Mesodermal cell (in vitro differentiated cells): ENCODE data around the gene SYCN.
"Not testable (repeated sequence)": the region's sequence is repeated elsewhere in the genome, so short reads cannot be mapped to it uniquely, and the experiment has no call there.

Experiments
- H3K27ac ChIP-seq: 2 replicates; pipeline ENCODE4 v1.7.0; 2013; ENCODE audit warnings: mild to moderate bottlenecking, low read depth, low read length, moderate library complexity; ENCODE audit not compliant: severe bottlenecking
- H3K36me3 ChIP-seq: 2 replicates; pipeline ENCODE4 v1.7.1; 2013; ENCODE audit warnings: mild to moderate bottlenecking, low read length, moderate library complexity; ENCODE audit not compliant: control insufficient read depth, insufficient read depth
- H3K4me1 ChIP-seq: one replicate; pipeline ENCODE4 v1.7.1; 2013; ENCODE audit warnings: mild to moderate bottlenecking, low read length; ENCODE audit not compliant: insufficient read depth, control insufficient read depth, poor library complexity, severe bottlenecking
- H3K4me3 ChIP-seq: 2 replicates; pipeline ENCODE4 v1.7.0; 2013; ENCODE audit warnings: low read length, control low read depth, mild to moderate bottlenecking; ENCODE audit not compliant: insufficient read depth, poor library complexity, severe bottlenecking; ENCODE audit errors: extremely low read depth
- H3K9me3 ChIP-seq: 2 replicates; pipeline ENCODE4 v1.7.1; 2013; ENCODE audit warnings: mild to moderate bottlenecking, low read length, moderate library complexity; ENCODE audit not compliant: control insufficient read depth
- WGBS, 2 experiments: methylation state at CpG; one replicate each; pipeline ENCODE4 v1.1.5; 2013; ENCODE audit warnings: missing lambda C conversion rate in 2 of 2; ENCODE audit not compliant: insufficient coverage in 2 of 2; 5-methylcytosine and 5-hydroxymethylcytosine counted together

Gene SYCN

DNA sequence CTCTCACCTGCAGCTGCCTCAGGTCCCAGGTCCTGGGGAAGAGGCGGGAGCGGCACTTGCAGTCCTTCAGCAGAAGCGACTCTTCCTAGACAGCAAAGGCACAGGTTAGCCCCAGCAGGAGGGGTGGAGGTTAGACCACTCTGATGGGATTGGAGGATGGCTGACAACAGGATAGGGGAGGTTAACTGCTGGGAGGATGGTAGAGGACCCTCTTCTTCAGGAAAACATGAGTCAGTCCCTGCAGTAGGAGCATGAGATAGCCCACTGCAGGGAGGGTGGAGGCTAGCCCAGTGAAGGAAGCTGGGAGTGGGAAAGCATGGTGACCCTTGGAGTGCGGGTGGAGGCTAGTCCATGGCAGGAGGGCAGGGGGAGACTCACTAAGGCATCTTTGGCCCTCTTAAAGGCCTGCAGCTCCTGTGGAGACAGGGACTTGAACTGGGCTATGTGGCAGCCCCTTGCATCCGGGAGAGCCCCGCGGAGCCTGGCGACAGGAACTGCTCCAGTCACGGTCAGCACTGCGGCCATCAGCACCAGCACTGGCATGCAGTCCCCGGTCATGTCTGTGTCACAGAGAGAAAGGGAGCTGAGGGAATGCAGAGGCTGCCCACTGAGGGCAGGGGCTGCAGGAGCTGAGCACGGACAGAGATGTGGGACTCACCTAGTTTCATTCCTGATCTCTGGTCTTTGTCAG is 40.5 kb upstream of the SYCN start, which contains the start of gene IFNL3:
Gene IFNL3 (minus strand): TSS at position 597 of the 691 bp plus-strand sequence. CDS start 39 bp downstream, at position 558.
- not testable (repeated sequence) for H3K27ac ChIP-seq, H3K4me3 ChIP-seq, H3K36me3 ChIP-seq, H3K4me1 ChIP-seq, H3K9me3 ChIP-seq
- whole genome bisulfite sequencing, 2 experiments = 74 to 85% methylated on average over 3 to 8 of the region's 12 CpGs

DNA sequence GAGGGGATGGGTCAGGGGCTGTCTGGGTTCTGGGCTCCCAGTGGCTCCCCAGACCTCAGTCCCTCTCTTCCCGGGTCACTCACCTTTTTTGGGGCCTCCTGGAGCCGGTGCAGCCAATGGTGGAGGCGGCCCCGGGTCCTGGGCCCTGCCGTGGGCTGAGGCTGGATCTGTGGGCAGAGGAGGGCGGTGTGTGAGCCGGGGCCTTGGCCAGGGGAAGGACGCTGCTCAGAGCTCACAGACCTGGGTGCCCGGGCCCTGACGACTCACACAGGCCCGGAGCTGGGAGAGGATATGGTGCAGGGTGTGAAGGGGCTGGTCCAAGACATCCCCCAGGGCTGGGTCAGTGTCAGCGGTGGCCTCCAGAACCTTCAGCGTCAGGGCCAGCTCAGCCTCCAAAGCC is 39.7 kb upstream of the SYCN start:
- H3K9me3 ChIP-seq, H3K36me3 ChIP-seq, H3K27ac ChIP-seq, H3K4me1 ChIP-seq, H3K4me3 ChIP-seq: not testable (repeated sequence)
- 76 to 80% methylated on average over 6 to 7 of the region's 13 CpGs for WGBS, 2 experiments

DNA sequence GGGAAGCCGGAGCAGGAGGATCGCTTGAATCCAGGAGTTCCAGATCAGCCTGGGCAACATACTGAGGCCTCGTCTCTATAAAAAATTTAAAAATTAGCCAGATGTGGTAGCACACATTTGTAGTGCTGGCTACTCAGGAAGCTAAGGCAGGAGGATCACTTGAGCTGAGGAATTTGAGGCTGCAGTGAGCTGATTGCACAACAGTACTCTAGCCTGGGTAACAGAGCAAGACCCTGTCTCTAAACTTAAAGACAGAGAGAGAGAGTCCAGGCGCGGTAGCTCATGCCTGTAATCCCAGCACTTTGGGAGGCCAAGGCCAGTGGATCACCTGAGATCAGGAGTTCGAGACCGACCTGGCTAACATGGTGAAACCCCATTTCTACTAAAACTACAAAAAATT is 36.4 kb upstream of the SYCN start:
- H3K4me1 ChIP-seq = no peaks in the 10 kb centered on the region
- no peak overlapping the region for H3K27ac ChIP-seq
- 79 to 91% methylated on average over 5 to 7 of the region's 7 CpGs for whole genome bisulfite sequencing, 2 experiments
- no peaks in the 10 kb centered on the region for H3K9me3 ChIP-seq
- no peaks in the 10 kb centered on the region for H3K36me3 ChIP-seq
- H3K4me3 ChIP-seq = no peak overlapping the region

DNA sequence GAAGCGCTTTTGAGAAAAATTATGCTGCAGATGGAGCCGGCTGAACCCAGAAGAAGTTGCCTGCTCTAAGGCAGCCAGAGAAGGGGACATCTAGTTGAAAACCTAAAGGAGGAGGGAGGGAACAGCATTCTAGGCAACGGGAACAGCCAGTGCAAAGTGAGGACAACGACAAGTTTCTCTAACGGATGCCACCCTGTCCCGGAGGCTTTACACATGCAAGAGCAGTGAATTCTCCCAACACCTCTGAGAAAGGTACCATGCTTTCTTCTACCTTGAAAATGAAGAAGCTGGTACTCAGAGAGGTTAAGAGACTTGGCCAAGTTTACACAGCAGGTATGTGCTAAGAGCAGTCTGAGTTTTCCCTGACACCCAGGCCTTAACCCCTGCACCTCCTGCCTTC is 34.9 kb upstream of the SYCN start:
- Histone ChIP-seq H3K36me3 (no peaks in the 10 kb centered on the region), H3K27ac (no peak overlapping the region), H3K9me3 (no peaks in the 10 kb centered on the region), H3K4me1 (no peaks in the 10 kb centered on the region), H3K4me3 (no peak overlapping the region)
- WGBS, 2 experiments = 86 to 91% methylated on average over 6 of the region's 6 CpGs

DNA sequence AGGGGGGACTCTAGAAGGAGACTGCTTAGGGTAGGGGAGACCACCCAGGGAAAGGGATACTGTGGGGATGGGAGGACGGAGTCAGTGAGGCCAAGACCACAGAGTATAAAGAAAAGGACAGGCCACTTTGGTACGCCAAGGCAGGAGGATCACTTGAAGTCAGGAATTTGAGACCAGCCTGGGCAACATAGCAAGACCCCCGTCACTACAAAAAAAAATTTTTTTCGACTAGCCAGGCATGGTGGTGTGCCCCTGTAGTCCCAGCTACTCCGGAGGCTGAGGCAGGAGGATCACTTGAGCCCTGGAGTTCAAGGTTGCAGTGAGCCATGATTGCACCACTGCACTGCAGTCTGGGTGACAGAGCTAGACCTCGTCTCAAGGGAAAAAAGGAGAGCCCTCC is 34.1 kb upstream of the SYCN start:
- H3K4me3 ChIP-seq = no peak overlapping the region
- no peak overlapping the region for H3K27ac ChIP-seq
- WGBS, 2 experiments = 79 to 81% methylated on average over 6 of the region's 6 CpGs
- no peaks in the 10 kb centered on the region for H3K4me1 ChIP-seq
- H3K9me3 ChIP-seq = no peaks in the 10 kb centered on the region
- no peaks in the 10 kb centered on the region for H3K36me3 ChIP-seq

DNA sequence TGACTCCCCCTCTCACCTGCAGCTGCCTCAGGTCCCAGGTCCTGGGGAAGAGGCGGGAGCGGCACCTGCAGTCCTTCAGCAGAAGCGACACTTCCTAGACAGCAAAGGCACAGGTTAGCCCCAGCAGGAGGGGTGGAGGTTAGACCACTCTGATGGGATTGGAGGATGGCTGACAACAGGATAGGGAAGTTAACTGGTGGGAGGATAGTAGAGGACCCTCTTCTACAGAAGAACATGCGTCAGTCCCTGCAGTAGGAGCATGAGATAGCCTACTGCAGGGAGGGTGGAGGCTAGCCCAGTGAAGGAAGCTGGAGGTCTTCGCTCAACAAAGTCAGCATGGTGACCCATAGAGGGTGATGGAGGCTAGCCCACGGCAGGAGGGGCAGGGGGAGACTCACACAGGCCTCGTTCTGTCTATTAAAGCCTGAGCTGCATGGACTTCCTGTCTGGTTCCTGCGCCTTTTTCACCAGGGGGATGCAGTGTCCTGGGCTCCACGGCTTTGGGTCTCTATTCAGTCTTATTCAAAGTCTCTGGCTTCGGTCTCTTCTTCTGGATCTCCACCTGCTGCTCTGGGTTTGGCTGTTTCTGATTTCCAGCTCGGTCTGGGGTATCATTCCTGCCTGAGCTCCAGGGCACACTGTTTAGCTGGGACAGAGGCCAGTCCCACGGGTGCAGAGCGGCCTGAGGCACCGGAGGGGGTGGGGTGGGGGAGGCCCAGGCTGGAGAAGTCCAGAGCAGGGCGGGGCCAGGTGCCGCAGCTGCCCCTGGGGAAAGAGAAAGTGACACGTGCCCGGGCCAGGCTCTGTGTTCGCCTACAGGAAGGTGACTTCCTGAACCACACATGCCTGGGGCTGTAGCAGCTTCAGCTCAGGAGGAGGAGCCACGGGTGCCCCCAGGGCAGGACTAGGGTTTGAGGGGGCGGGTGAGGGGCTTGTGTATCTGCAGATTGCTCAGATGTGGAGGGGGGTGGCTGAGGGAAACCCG is 33.4 kb upstream of the SYCN start:
- H3K9me3 ChIP-seq = no peaks in the 10 kb centered on the region
- no peaks in the 10 kb centered on the region for H3K36me3 ChIP-seq
- no peaks in the 10 kb centered on the region for H3K4me1 ChIP-seq
- WGBS, 2 experiments = 54 to 57% methylated on average over 17 to 19 of the region's 22 CpGs
- no peak overlapping the region for H3K27ac ChIP-seq
- H3K4me3 ChIP-seq = no peak overlapping the region

DNA sequence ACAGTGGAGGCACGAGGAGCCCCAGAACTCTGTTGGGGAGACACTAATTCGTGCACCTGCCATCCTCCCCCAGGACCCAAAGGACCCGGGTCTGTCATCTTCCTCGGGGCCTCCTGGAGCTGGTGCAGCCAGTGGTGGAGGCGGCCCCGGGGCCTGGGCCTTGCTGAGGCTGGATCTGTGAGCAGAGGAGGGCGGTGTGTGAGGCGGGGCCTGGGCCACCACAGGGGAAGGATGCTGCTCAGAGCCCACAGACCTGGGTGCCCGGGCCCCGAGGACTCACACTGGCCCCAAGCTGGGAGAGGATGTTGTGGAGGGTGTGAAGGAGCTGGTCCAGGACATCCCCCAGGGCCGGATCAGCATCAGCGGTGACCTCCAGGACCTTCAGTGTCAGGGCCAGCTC is 32.5 kb upstream of the SYCN start:
- Histone ChIP-seq H3K4me3 (no peak overlapping the region), H3K36me3 (no peaks in the 10 kb centered on the region)
- WGBS, 2 experiments = 78 to 82% methylated on average over 3 to 7 of the region's 12 CpGs

DNA sequence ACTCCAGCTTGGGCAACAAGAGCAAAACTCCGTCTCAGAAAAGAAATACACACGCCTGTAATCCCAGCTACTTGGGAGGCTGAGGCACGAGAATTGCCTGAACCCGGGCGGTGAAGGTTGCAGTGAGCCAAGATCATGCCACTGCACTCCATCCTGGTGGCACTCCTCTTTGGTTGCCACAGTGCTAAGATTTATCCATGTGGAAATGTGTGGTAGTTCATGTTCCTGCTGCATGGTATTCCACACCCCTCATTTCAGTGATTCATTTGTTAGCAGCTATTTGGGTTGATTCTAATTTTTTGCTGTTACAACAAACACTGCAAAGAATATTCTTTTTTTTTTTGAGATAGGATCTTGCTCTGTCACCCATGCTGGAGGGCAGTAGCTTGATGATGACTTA is 28.6 kb upstream of the SYCN start:
- Histone ChIP-seq H3K36me3 (no peaks in the 10 kb centered on the region), H3K4me3 (no peak overlapping the region), H3K9me3 (no peaks in the 10 kb centered on the region), H3K27ac (no peak overlapping the region), H3K4me1 (no peaks in the 10 kb centered on the region)
- 65 to 89% methylated on average over 5 of the region's 5 CpGs for WGBS, 2 experiments

More for the DNA sequence above, 32.5 kb upstream of the SYCN start:
- no peak overlapping the region for H3K27ac ChIP-seq
- no peaks in the 10 kb centered on the region for H3K9me3 ChIP-seq
- no peaks in the 10 kb centered on the region for H3K4me1 ChIP-seq

DNA sequence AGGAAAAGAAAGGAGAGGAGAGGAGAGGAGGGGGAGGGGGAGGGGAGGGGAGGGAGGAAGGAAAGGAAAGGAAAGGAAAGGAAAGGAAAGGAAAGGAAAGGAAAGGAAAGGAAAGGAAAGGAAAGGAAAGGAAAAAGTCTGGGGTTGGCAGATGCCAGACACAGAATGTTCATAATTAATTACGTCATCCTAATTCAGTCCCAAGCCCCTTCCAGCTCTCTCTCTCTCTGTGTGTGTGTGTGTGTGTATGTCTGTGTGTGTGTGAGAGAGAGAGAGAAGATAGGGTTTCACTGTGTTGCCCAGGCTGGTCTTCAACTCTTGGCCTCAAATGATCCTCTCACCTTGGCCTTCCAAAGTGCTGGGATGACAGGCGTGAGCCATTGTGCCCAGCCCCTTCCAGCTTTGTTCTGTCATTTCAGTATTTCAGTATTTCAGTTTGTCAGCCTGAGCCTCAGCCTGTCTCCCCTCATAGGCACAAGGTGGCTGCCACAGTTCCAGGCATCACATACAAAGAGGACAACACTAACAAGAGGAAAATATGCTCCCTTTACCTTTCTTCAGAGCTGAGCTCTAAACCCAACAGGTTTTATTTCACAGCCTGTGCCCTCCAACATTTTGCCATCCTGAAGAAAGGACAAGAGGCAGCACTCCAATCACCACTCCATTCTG is 26.2 kb upstream of the SYCN start:
- Histone ChIP-seq H3K9me3 (no peaks in the 10 kb centered on the region), H3K36me3 (no peaks in the 10 kb centered on the region), H3K27ac (no peak overlapping the region), H3K4me1 (no peaks in the 10 kb centered on the region), H3K4me3 (no peak overlapping the region)
- WGBS, 2 experiments = 50 to 56% methylated on average over 1 of the region's 2 CpGs

DNA sequence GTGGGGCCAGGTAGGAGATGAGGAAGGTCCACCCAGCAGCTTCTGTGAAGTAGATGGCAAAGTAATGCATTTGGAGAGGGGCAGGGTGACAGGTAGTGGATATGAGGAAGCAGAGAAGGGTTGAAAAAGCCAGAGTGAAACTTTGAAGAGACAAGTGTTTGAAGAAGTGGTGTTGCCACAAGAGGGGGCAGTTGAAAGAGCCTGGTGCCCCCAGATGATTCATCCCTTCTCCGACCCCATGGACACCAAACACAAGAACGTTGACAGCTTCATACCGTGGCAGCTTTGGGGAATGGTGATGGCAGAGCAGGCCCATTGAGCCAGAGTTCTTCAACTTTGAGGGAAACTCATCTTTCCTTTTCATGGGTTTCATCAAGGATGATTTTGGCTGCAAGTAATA is 20.8 kb upstream of the SYCN start:
- H3K36me3 ChIP-seq = no peaks in the 10 kb centered on the region
- no peak overlapping the region for H3K4me3 ChIP-seq
- no peaks in the 10 kb centered on the region for H3K9me3 ChIP-seq
- 14 to 16% methylated on average over 2 to 3 of the region's 3 CpGs for WGBS, 2 experiments
- H3K4me1 ChIP-seq = no peaks in the 10 kb centered on the region
- H3K27ac ChIP-seq = no peak overlapping the region
